Hepatocyte (in vitro differentiated cells): ENCODE data around the gene ZNF879. TPM values are rescaled to one million over a fixed set of nuclear protein-coding genes. Genes with fewer than 3 reads are reported as not detected.

Experiments
- DNase-seq: peaks from one replicate; pipeline ENCODE4 v3.0.0-alpha.2; 2016; ENCODE audit warnings: low spot score
- H2AFZ ChIP-seq: fragments of 200-600 bp; sonication (generic); 2 replicates; pipeline ENCODE4 v1.6.0; 2016; ENCODE audit warnings: antibody characterized with exemption, mild to moderate bottlenecking
- H3K27ac ChIP-seq: fragments of 200-600 bp; sonication (generic); 2 replicates; pipeline ENCODE4 v1.5.1; 2016; ENCODE audit warnings: mild to moderate bottlenecking
- H3K27me3 ChIP-seq: fragments of 200-600 bp; sonication (generic); 2 replicates; pipeline ENCODE4 v1.6.1; 2016
- H3K36me3 ChIP-seq: fragments of 200-600 bp; sonication (generic); replicated peaks from 2 replicates; pipeline ENCODE4 v1.5.1; 2016; ENCODE audit warnings: low read depth; ENCODE audit not compliant: insufficient read depth
- H3K4me1 ChIP-seq: fragments of 200-600 bp; sonication (generic); 2 replicates; pipeline ENCODE4 v1.5.1; 2016; ENCODE audit warnings: mild to moderate bottlenecking, moderate library complexity; ENCODE audit not compliant: insufficient read depth
- H3K4me2 ChIP-seq: fragments of 200-600 bp; sonication (generic); 2 replicates; pipeline ENCODE4 v1.6.0; 2016
- H3K4me3 ChIP-seq: fragments of 200-600 bp; sonication (generic); 2 replicates; pipeline ENCODE4 v1.5.1; 2016; ENCODE audit warnings: mild to moderate bottlenecking
- H3K79me2 ChIP-seq: fragments of 200-600 bp; sonication (generic); 2 replicates; pipeline ENCODE4 v1.6.0; 2017; ENCODE audit warnings: mild to moderate bottlenecking
- H3K9me2 ChIP-seq: fragments of 200-600 bp; sonication (generic); replicated peaks from 2 replicates; pipeline ENCODE4 v1.6.0; 2017; ENCODE audit warnings: mild to moderate bottlenecking; ENCODE audit not compliant: insufficient read depth
- H3K9me3 ChIP-seq: fragments of 200-600 bp; sonication (generic); 2 replicates; pipeline ENCODE4 v1.5.1; 2016; ENCODE audit warnings: low read depth, mild to moderate bottlenecking
- H4K20me1 ChIP-seq: fragments of 200-600 bp; sonication (generic); 2 replicates; pipeline ENCODE4 v1.6.0; 2016; ENCODE audit warnings: mild to moderate bottlenecking; ENCODE audit not compliant: insufficient read depth, poor library complexity, severe bottlenecking
- EZH2 ChIP-seq: fragments of 200-600 bp; sonication (generic); IDR thresholded peaks from 2 replicates; pipeline ENCODE4 v1.6.1; 2016; ENCODE audit warnings: antibody characterized with exemption, mild to moderate bottlenecking, borderline replicate concordance
- EZH2phosphoT487 ChIP-seq: fragments of 200-600 bp; sonication (generic); IDR thresholded peaks from one replicate; pipeline ENCODE4 v1.6.1; 2018; ENCODE audit warnings: antibody characterized with exemption, mild to moderate bottlenecking, low read depth, moderate library complexity; ENCODE audit not compliant: unreplicated experiment, severe bottlenecking
- WGBS: methylation state at CpG from one replicate; pipeline ENCODE4 v1.1.6; 2016; ENCODE audit warnings: low lambda C conversion rate; ENCODE audit errors: missing lambda C conversion rate; 5-methylcytosine and 5-hydroxymethylcytosine counted together
- polyA plus RNA-seq: library from polyadenylated mRNA; unstranded; fragments of >200 nt; fragmentation: Nextera tagmentation; extraction: Ambion mirVana; gene quantifications from 2 replicates; pipeline ENCODE4 v1.2.1, GENCODE V29; 2016
- total RNA-seq: library from RNA; depleted of rRNA; stranded (reverse); fragments of >200 nt; gene quantifications from 2 replicates; pipeline ENCODE4 v1.2.3, GENCODE V29; 2014
- TF ChIP-seq, protein P1 (sequence below): fragments of 200-600 bp; sonication (generic); IDR thresholded peaks from 2 replicates; pipeline ENCODE4 v1.5.1; 2016; ENCODE audit warnings: antibody characterized with exemption, mild to moderate bottlenecking; ENCODE audit not compliant: poor library complexity

ZNF879 gene
- total RNA-seq (3.6 and 4.3 TPM in 2 replicates), polyA plus RNA-seq (2.2 and 4.0 TPM in 2 replicates)

DNA sequence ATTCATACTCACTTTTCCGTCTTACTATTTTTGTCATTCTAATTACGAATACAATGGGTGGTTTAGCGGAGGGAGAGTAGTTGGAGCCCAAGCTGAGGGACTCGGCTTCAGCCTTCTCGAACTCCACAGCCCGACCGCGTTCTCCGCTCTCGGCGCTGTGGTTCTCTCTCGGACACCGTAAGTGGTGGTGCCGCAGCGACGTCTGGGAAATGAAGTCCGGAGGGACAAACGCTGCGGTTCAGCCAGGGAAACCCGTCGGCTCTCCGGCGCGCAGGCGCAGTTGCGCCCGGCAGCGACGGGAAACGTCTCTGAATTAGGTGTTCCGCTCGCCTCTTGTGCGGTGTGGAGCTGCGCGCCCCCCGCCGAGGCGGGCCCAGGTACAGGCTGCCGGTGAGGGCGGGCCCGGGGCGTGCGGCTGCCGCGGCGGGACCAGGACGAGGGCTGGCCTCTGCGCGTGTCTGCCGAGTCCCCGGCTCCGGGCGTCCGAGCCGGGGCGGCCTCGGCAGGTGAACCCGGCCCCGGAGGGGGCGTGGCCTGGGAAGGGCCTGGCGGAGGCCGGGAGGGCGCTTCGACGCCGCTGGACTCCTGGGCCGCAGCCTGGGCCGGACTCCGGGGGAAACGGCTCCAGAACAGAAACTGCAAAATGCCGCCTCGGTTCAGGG is at the start of gene ZNF879:
TSS of gene ZNF879 (plus strand) at position 277 of the 662 bp plus-strand sequence. CDS start 1,201 bp downstream, outside the sequence.
- peak within 1 kb of the TSS; percentile 82 for H3K4me2 ChIP-seq
- peak within 1 kb of the TSS; percentile 80 for H3K27ac ChIP-seq
- H2AFZ ChIP-seq = peak within 1 kb of the TSS; percentile 94
- under 1% methylated on average over 72 of the region's 72 CpGs for WGBS
- no peaks in the 10 kb centered on the region for H3K79me2 ChIP-seq
- no peaks in the 10 kb centered on the region for H3K9me2 ChIP-seq
- TF ChIP-seq EZH2phosphoT487 (no peak), EZH2 (no peak)
- TF ChIP-seq, protein P1, sequence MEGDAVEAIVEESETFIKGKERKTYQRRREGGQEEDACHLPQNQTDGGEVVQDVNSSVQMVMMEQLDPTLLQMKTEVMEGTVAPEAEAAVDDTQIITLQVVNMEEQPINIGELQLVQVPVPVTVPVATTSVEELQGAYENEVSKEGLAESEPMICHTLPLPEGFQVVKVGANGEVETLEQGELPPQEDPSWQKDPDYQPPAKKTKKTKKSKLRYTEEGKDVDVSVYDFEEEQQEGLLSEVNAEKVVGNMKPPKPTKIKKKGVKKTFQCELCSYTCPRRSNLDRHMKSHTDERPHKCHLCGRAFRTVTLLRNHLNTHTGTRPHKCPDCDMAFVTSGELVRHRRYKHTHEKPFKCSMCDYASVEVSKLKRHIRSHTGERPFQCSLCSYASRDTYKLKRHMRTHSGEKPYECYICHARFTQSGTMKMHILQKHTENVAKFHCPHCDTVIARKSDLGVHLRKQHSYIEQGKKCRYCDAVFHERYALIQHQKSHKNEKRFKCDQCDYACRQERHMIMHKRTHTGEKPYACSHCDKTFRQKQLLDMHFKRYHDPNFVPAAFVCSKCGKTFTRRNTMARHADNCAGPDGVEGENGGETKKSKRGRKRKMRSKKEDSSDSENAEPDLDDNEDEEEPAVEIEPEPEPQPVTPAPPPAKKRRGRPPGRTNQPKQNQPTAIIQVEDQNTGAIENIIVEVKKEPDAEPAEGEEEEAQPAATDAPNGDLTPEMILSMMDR = no peak
- peaks cover 5% of the 10 kb centered on the region for H3K4me1 ChIP-seq
- H4K20me1 ChIP-seq = no peaks in the 10 kb centered on the region
- H3K4me3 ChIP-seq = peak within 1 kb of the TSS; percentile 59
- no peaks in the 10 kb centered on the region for H3K27me3 ChIP-seq
- H3K9me3 ChIP-seq = peaks cover 9% of the 10 kb centered on the region
- peak; percentile 96 for DNase-seq
- peaks cover under 1% of the 10 kb centered on the region for H3K36me3 ChIP-seq

GRCh38 chr5:178981381-178981780 is 42.2 kb upstream of the ZNF879 start:
- H3K9me3 ChIP-seq = no peaks in the 10 kb centered on the region
- 87% methylated on average over 15 of the region's 15 CpGs for WGBS
- DNase-seq = no peak
- H3K4me1 ChIP-seq = no peaks in the 10 kb centered on the region
- TF ChIP-seq EZH2 (no peak), EZH2phosphoT487 (no peak)
- TF ChIP-seq, protein P1 = no peak
- no peaks in the 10 kb centered on the region for H3K9me2 ChIP-seq
- no peaks in the 10 kb centered on the region for H3K36me3 ChIP-seq
- H4K20me1 ChIP-seq = no peaks in the 10 kb centered on the region
- no peak overlapping the region for H2AFZ ChIP-seq
- no peaks in the 10 kb centered on the region for H3K27me3 ChIP-seq
- H3K4me2 ChIP-seq = no peak overlapping the region
- no peak overlapping the region for H3K4me3 ChIP-seq
- H3K27ac ChIP-seq = no peak overlapping the region
- H3K79me2 ChIP-seq = no peaks in the 10 kb centered on the region

DNA sequence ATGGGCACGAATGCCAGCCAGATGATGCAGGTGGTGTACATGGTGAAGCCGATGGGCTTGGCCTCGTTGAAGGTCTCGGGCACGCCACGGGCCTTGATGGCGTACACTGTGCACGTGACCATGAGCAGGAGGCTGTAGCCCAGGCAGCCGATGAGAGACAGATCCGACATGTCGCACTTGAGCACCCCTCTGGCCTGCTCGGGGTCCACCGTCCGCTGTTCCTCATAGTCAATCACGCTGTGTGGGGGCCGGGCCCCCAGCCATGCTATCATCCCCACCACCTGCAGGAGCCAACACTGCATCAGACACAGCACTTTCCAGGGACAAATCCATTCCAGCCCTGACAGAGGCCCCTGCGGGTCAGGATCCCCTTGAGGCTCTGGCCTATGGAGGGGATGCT is 40.7 kb upstream of the ZNF879 start:
- no peak overlapping the region for H2AFZ ChIP-seq
- H3K4me1 ChIP-seq = no peaks in the 10 kb centered on the region
- no peaks in the 10 kb centered on the region for H3K9me3 ChIP-seq
- no peaks in the 10 kb centered on the region for H4K20me1 ChIP-seq
- no peaks in the 10 kb centered on the region for H3K27me3 ChIP-seq
- no peaks in the 10 kb centered on the region for H3K79me2 ChIP-seq
- H3K27ac ChIP-seq = no peak overlapping the region
- no peak overlapping the region for H3K4me3 ChIP-seq
- no peak for DNase-seq
- no peak overlapping the region for H3K4me2 ChIP-seq
- no peaks in the 10 kb centered on the region for H3K9me2 ChIP-seq
- no peaks in the 10 kb centered on the region for H3K36me3 ChIP-seq
- 89% methylated on average over 17 of the region's 17 CpGs for WGBS
- TF ChIP-seq EZH2phosphoT487 = no peak
- TF ChIP-seq EZH2 = no peak
- TF ChIP-seq, protein P1 = no peak
